H1 (cell line): Measurements from ENCODE around the gene HECTD3. TPM values are rescaled to one million over a fixed set of nuclear protein-coding genes. Genes with fewer than 3 reads are reported as not detected.

Experiments used
- CTCF ChIA-PET: fragments of 300-600 bp; sonication (Branson Sonifier 250); formaldehyde crosslinking; loops from one replicate; lab custom pipeline; 2021; ENCODE audit not compliant: partially characterized antibody; lab: Charles Lee
- POLR2A ChIA-PET: fragments of 300-600 bp; sonication (Branson Sonifier 250); formaldehyde crosslinking; loops from one replicate; lab custom pipeline; 2021; ENCODE audit warnings: inconsistent platforms; ENCODE audit not compliant: partially characterized antibody; lab: Charles Lee
- DNase-seq, 2 experiments: peaks; one replicate each; pipeline versions ENCODE4 v3.0.0 to v3.0.0-alpha.2; 2010 to 2022; ENCODE audit warnings: low spot score in 2 of 2, low read depth in 1 of 2, mixed read lengths in 1 of 2
- FAIRE-seq: peaks from 2 replicates; lab custom pipeline; 2011; peaks lifted over from hg19 to GRCh38; lab: Jason Lieb, UNC
- H2AFZ ChIP-seq: 2 replicates; pipeline ENCODE4 v1.8.1; 2012; ENCODE audit warnings: low read length, inconsistent platforms
- H2AK5ac ChIP-seq: 2 replicates; pipeline ENCODE4 v1.6.1; 2013; ENCODE audit warnings: low read depth, low read length
- H2BK120ac ChIP-seq: replicated peaks from 2 replicates; pipeline ENCODE3; 2013; ENCODE audit warnings: low read depth, low read length, inconsistent platforms
- H2BK12ac ChIP-seq: 2 replicates; pipeline ENCODE4 v1.6.1; 2013; ENCODE audit warnings: low read depth, low read length
- H2BK15ac ChIP-seq: 2 replicates; pipeline ENCODE4 v1.6.1; 2013; ENCODE audit warnings: low read length
- H2BK20ac ChIP-seq: 2 replicates; pipeline ENCODE4 v1.6.1; 2013; ENCODE audit warnings: low read length
- H2BK5ac ChIP-seq: 2 replicates; pipeline ENCODE4 v1.6.1; 2013; ENCODE audit warnings: low read depth, low read length
- H3K14ac ChIP-seq: 2 replicates; pipeline ENCODE4 v1.6.1; 2013; ENCODE audit warnings: inconsistent platforms; ENCODE audit not compliant: insufficient read length
- H3K18ac ChIP-seq: 2 replicates; pipeline ENCODE4 v1.6.1; 2013; ENCODE audit warnings: low read length; ENCODE audit errors: extremely low read depth
- H3K23ac ChIP-seq: 2 replicates; pipeline ENCODE4 v1.6.1; 2013; ENCODE audit warnings: inconsistent platforms; ENCODE audit not compliant: insufficient read length
- H3K23me2 ChIP-seq: 2 replicates; pipeline ENCODE4 v1.6.1; 2013; ENCODE audit warnings: low read depth, low read length
- H3K27ac ChIP-seq: 2 replicates; pipeline ENCODE4 v1.6.1; 2011; ENCODE audit warnings: low read depth, low read length, inconsistent platforms
- H3K27me3 ChIP-seq, 4 experiments: replicated peaks in 1 of 4; 1 replicate in 1 of 4; 2 replicates in 3 of 4; pipeline versions ENCODE4 v1.6.1 to v1.8.1; 2011 to 2013; ENCODE audit warnings: low read length in 3 of 4, mild to moderate bottlenecking in 3 of 4, inconsistent platforms in 2 of 4, mixed read lengths in 2 of 4, moderate library complexity in 1 of 4; ENCODE audit not compliant: control insufficient read depth in 3 of 4, insufficient read depth in 3 of 4; ENCODE audit errors: extremely low read depth in 1 of 4
- H3K36me3 ChIP-seq, 4 experiments: 2 replicates each; pipeline versions ENCODE4 v1.6.1 to v1.8.1; 2011 to 2013; ENCODE audit warnings: mild to moderate bottlenecking in 4 of 4, low read length in 3 of 4, moderate library complexity in 2 of 4, control low read depth in 1 of 4, inconsistent platforms in 1 of 4; ENCODE audit not compliant: insufficient read depth in 4 of 4, control insufficient read depth in 2 of 4
- H3K4ac ChIP-seq: replicated peaks from 2 replicates; pipeline ENCODE3; 2013; ENCODE audit warnings: low read length, low read depth, mixed read lengths, inconsistent platforms; ENCODE audit not compliant: insufficient read length
- H3K4me1 ChIP-seq, 4 experiments: replicated peaks in 1 of 4; 1 replicate in 1 of 4; 2 replicates in 3 of 4; pipeline versions ENCODE4 v1.6.1 to v1.8.1; 2011 to 2013; ENCODE audit warnings: low read length in 3 of 4, inconsistent platforms in 2 of 4, mixed read lengths in 1 of 4; ENCODE audit not compliant: insufficient read depth in 4 of 4, control insufficient read depth in 3 of 4
- H3K4me2 ChIP-seq, 2 experiments: 2 replicates each; pipeline versions ENCODE4 v1.6.1 to v1.8.1; 2011 to 2013; ENCODE audit warnings: low read depth in 2 of 2, low read length in 2 of 2, control low read depth in 1 of 2, inconsistent platforms in 1 of 2, mild to moderate bottlenecking in 1 of 2; ENCODE audit not compliant: insufficient read depth in 1 of 2
- H3K4me3 ChIP-seq, 4 experiments: fragments of 200-600, 300-600 bp in 1 of 4; sonication (generic), shearing (Covaris generic), sonication (Bioruptor Twin) in 1 of 4; 2 replicates each; pipeline versions ENCODE4 v1.5.1 to v1.8.1; 2011 to 2016; ENCODE audit warnings: low read length in 4 of 4, low read depth in 3 of 4, control low read depth in 2 of 4, inconsistent platforms in 2 of 4, mild to moderate bottlenecking in 2 of 4, mixed read lengths in 1 of 4, moderate library complexity in 1 of 4; ENCODE audit not compliant: insufficient read depth in 2 of 4; ENCODE audit errors: extremely low read depth in 1 of 4
- H3K56ac ChIP-seq: replicated peaks from 2 replicates; pipeline ENCODE3; 2013; ENCODE audit warnings: low read depth, mild to moderate bottlenecking, mixed read lengths, low read length, inconsistent platforms; ENCODE audit not compliant: insufficient read length
- H3K79me1 ChIP-seq: 2 replicates; pipeline ENCODE4 v1.6.1; 2013; ENCODE audit warnings: low read depth, low read length, control low read depth
- H3K79me2 ChIP-seq, 2 experiments: 2 replicates each; pipeline versions ENCODE4 v1.6.1 to v1.8.1; 2012 to 2013; ENCODE audit warnings: low read length in 2 of 2, mild to moderate bottlenecking in 2 of 2, inconsistent platforms in 1 of 2; ENCODE audit not compliant: insufficient read depth in 2 of 2, control insufficient read depth in 1 of 2
- H3K9ac ChIP-seq, 4 experiments: replicated peaks in 1 of 4; 1 replicate in 1 of 4; 2 replicates in 3 of 4; pipeline versions ENCODE4 v1.6.1 to v1.8.1; 2011 to 2013; ENCODE audit warnings: low read depth in 3 of 4, low read length in 3 of 4, control low read depth in 2 of 4, mild to moderate bottlenecking in 2 of 4, moderate library complexity in 2 of 4, inconsistent platforms in 1 of 4; ENCODE audit errors: extremely low read depth in 1 of 4
- H3K9me3 ChIP-seq, 2 experiments: 2 replicates each; pipeline versions ENCODE4 v1.6.1 to v1.8.1; 2012 to 2013; ENCODE audit warnings: mild to moderate bottlenecking in 2 of 2, moderate library complexity in 2 of 2, control low read depth in 1 of 2, inconsistent platforms in 1 of 2, low read depth in 1 of 2, low read length in 1 of 2, mixed read lengths in 1 of 2; ENCODE audit not compliant: insufficient read depth in 2 of 2
- H4K20me1 ChIP-seq, 2 experiments: replicated peaks in 1 of 2; 2 replicates each; pipeline versions ENCODE3 to v1.8.1; 2011 to 2013; ENCODE audit warnings: inconsistent platforms in 2 of 2, low read length in 2 of 2, mild to moderate bottlenecking in 1 of 2; ENCODE audit not compliant: insufficient read depth in 2 of 2, control insufficient read depth in 1 of 2
- H4K5ac ChIP-seq: 2 replicates; pipeline ENCODE4 v1.6.1; 2013; ENCODE audit warnings: low read length, low read depth, mixed read lengths, inconsistent platforms; ENCODE audit not compliant: insufficient read length
- H4K8ac ChIP-seq: 2 replicates; pipeline ENCODE4 v1.8.0; 2013; ENCODE audit warnings: mild to moderate bottlenecking, moderate library complexity, low read length, inconsistent platforms; ENCODE audit not compliant: insufficient read depth; ENCODE audit errors: extremely low read depth
- H4K91ac ChIP-seq: replicated peaks from 2 replicates; pipeline ENCODE3; 2013; ENCODE audit warnings: low read length, mixed read lengths, inconsistent platforms; ENCODE audit not compliant: insufficient read length
- CHD1 ChIP-seq: IDR thresholded peaks from 2 replicates; pipeline ENCODE4 v1.6.1; 2012; ENCODE audit warnings: low read depth, low read length, improper control_type of control experiment
- HDAC2 ChIP-seq, 2 experiments: fragments of 300-600 bp in 1 of 2; sonication (generic) in 1 of 2; IDR thresholded peaks; 2 replicates each; pipeline ENCODE4 v1.6.1; 2011 to 2012; ENCODE audit warnings: low read depth in 2 of 2, low read length in 2 of 2, mild to moderate bottlenecking in 2 of 2, moderate library complexity in 2 of 2, borderline replicate concordance in 1 of 2, inconsistent platforms in 1 of 2
- JUND ChIP-seq: IDR thresholded peaks from 2 replicates; pipeline ENCODE4 v1.6.1; 2011; ENCODE audit warnings: mild to moderate bottlenecking, improper control_type of control experiment, low read length
- KDM4A ChIP-seq: IDR thresholded peaks from one replicate; pipeline ENCODE4 v1.7.1; 2012; ENCODE audit warnings: low read depth, mild to moderate bottlenecking, moderate library complexity, low read length, inconsistent platforms; ENCODE audit not compliant: severe bottlenecking
- MAX ChIP-seq: IDR thresholded peaks from 2 replicates; pipeline ENCODE4 v1.6.1; 2012; ENCODE audit warnings: inconsistent platforms
- RNF2 ChIP-seq: fragments of 200-900, 300-1000 bp; sonication (generic); IDR thresholded peaks from 2 replicates; pipeline ENCODE4 v1.7.1; 2016; ENCODE audit warnings: borderline replicate concordance, low read depth, mild to moderate bottlenecking, antibody characterized with exemption, low read length; ENCODE audit not compliant: poor library complexity, severe bottlenecking; ENCODE audit errors: missing control alignments
- TBP ChIP-seq: IDR thresholded peaks from 2 replicates; pipeline ENCODE4 v1.6.1; 2011; ENCODE audit warnings: low read depth, low read length, improper control_type of control experiment
- polyA plus RNA-seq, 7 experiments: library from polyadenylated mRNA; depleted of rRNA in 3 of 7; stranded (reverse) in 5 of 7; unstranded in 2 of 7; fragments of >200 nt in 5 of 7; fragments of 200-250 nt in 2 of 7; gene quantifications; 1 replicate in 5 of 7; 2 replicates in 1 of 7; 4 replicates in 1 of 7; pipeline versions ENCODE4 v1.2.1 to v1.2.3, GENCODE V29; 2011 to 2013; ENCODE audit warnings: missing spikeins in 2 of 7, mixed read lengths in 2 of 7
- total RNA-seq: library from RNA; stranded (reverse); fragmentation: NEBNext Ultra II Directional; extraction: Animal tissue kit (Norgen Biotek cat#: 25700); gene quantifications from 2 replicates; pipeline ENCODE4 v1.2.1, GENCODE V29; 2021

The HECTD3 gene
- total and polyA plus RNA-seq, 2 of the 8 experiments (the other 6 are each of a cell fraction or from before 2014, with no cell fraction given), result 32.9 to 52.7 TPM

DNA sequence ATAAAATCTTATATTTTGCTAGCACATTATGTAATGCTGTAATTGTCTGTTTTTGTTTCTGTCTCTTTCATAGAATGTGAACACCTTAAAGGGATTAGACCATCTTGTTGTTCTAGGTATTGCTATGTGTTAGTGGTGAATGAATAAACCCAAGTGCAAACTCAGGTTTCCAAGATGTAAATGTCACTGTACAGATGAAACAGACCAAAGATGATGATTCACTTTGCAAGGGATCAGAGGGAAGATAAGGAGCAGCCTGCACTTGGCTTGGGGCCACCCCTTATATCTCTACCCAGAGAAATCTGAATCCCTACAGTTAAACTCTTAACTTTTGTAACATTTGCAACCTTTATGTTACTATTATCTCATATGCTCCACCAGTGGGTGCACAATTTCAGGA lies 26.3 kb upstream of the HECTD3 start:
- Histone ChIP-seq H3K4me1 (no peaks in the 10 kb centered on the region), H3K9me3 (no peaks in the 10 kb centered on the region), H3K79me1 (no peaks in the 10 kb centered on the region), H3K4me3 (no peak overlapping the region), H3K14ac (no peak overlapping the region), H2AK5ac (no peak overlapping the region), H2BK12ac (no peak overlapping the region), H3K9ac (no peak overlapping the region), H4K5ac (no peak overlapping the region), H2BK120ac (no peak overlapping the region), H3K36me3 (no peaks in the 10 kb centered on the region), H3K23me2 (no peaks in the 10 kb centered on the region), H2BK15ac (no peak overlapping the region), H2BK5ac (no peak overlapping the region), H3K4me2 (no peak overlapping the region), H3K4ac (no peak overlapping the region), H2AFZ (no peak overlapping the region), H2BK20ac (no peak overlapping the region), H4K20me1 (no peaks in the 10 kb centered on the region), H3K56ac (no peak overlapping the region), H3K18ac (no peak overlapping the region), H3K79me2 (no peaks in the 10 kb centered on the region), H3K27me3 (no peaks in the 10 kb centered on the region), H4K8ac (no peak overlapping the region), H3K23ac (no peak overlapping the region), H4K91ac (no peak overlapping the region), H3K27ac (no peak overlapping the region)
- POLR2A ChIA-PET, result no interaction called here
- DNase-seq (no peak), FAIRE-seq (no peak)
- CTCF ChIA-PET, result no interaction called here
- TF ChIP-seq TBP (no peak), MAX (no peak), CHD1 (no peak), RNF2 (no peak), KDM4A (no peak), HDAC2 (IDR thresholded peaks at IDR 0.05; ENCODE audit: borderline replicate concordance in 1 of 2, low read depth in 2 of 2, low read length in 2 of 2) (no peak), JUND (no peak)
